ENCODE results near the gene CACNG1. TPM values are rescaled to one million over a fixed set of nuclear protein-coding genes. Genes with fewer than 3 reads are reported as not detected.

CACNG1 gene
- total RNA-seq, 2 donors from 2014 or later = not detected

DNA sequence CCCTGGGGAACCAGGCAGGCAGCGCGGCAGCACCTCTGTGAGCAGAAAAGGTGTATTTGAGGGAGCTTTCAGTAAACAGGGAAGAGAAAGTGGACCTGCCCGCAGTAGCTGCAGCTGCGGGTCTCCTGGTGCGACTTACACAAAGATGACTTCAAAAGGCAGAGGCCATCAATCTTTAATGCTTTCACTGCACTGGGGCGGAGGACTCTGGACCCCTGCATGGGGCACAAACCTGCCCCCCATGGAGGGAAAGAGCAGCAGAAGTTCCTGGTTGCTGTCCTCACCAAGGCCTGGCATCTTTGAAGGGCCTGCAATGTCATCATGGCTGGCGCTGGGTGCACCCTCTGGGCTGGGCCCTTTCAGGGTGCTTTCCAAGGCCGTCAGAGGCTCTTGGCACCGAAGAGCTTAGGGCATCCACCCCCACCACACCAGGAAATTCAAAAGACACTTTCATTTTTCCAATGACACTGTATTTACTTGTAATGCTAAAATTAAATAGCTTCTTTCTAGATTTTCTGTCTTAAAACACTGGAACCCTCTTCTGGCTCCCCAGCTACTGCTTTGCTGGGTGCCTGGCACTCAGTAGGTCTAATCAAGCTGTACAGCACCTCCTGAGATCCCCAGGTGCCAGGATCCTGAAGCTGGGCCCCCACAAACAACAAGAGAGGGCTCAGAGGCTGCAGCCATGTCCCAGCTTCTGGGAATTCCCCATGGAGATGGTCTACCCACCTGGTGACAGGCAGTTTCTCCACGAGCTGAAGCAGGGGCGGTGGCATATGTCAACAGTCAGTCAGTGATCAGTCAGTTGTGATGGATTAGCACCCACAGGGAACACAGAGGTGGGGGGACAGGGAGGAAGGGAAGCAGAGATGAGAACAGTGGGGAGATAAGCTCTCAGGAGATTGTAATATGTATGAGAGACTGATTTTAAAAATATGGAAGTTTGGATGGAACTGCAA lies 2.1 kb upstream of the CACNG1 start:
- Mint-ChIP-seq H3K36me3 (no peaks in the 10 kb centered on the region), H3K9me3 (peaks cover 0 to under 1% of the 10 kb centered on the region in 2 donors)
- ATAC-seq = no peak

DNA sequence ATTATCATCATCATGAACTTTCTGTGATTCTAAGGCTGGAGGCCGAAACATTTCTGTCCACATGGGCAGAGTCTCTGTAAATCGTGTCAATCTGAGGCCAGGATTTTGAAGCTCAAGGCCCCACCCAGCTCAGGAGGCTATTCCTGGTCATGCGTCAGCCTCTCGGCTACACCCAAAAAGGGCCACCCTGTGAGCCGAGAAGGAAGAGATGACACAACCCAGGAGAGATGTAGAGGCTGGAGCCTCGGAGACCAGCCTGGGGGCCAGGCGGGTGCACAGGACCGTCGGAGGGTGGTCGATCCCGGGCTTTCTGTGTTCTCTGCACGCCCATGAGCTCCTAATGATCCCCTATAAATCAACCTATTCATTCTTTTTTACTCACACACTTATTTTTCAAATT lies 1.1 kb upstream of the CACNG1 start:
- Mint-ChIP-seq H3K9me3 (peaks cover 0 to 10% of the 10 kb centered on the region in 2 donors), H3K27ac (no peak overlapping the region), H3K36me3 (peaks cover 5 to 10% of the 10 kb centered on the region in 2 donors)
- ATAC-seq = no peak
- DNase-seq (ENCODE audit: low spot score in 2 of 2) = no peak

More for the DNA sequence above, 2.1 kb upstream of the CACNG1 start:
- DNase-seq (ENCODE audit: low spot score in 2 of 2) = no peak
- H3K27ac Mint-ChIP-seq = peak overlapping the region in 1 of 2 donors; percentile 72

DNA sequence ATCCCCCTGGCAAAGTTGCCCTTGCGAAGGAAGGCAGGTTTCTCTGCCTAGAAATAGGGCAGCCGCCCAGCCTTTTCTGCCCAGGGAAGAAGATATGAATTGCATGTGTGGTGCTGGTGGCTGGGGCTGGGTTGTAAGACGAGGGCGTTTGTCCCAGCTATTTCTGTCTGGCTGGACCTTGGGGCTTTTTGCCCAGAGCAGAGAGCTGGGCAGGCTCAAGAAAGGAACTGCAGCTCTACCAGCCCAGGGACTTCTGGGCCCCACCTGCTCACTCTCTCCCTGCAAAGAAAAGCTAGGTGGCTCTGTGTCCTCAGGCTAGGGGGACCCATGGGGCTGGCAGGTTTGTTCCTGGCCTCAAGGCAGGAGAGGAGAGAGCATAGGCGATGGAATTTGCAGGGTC lies 586 bp downstream of the CACNG1 start:
- Mint-ChIP-seq H3K9me3 (peaks cover 13 to 23% of the 10 kb centered on the region in 2 donors), H3K36me3 (peaks cover 11 to 23% of the 10 kb centered on the region in 2 donors), H3K27ac (no peak overlapping the region)
- ATAC-seq (no peak), DNase-seq (ENCODE audit: low spot score in 2 of 2) (no peak)

- H3K9me3 Mint-ChIP-seq = peaks cover 13 to 23% of the 10 kb centered on the region in 2 donors
- ATAC-seq = no peak
- peaks cover 11 to 23% of the 10 kb centered on the region in 2 donors for H3K36me3 Mint-ChIP-seq
- no peak overlapping the region for H3K27ac Mint-ChIP-seq
- no peak for DNase-seq (ENCODE audit: low spot score in 2 of 2)
These were observed 2.0 kb downstream of the CACNG1 start for GRCh38 chr17:67046398-67046797.

DNA sequence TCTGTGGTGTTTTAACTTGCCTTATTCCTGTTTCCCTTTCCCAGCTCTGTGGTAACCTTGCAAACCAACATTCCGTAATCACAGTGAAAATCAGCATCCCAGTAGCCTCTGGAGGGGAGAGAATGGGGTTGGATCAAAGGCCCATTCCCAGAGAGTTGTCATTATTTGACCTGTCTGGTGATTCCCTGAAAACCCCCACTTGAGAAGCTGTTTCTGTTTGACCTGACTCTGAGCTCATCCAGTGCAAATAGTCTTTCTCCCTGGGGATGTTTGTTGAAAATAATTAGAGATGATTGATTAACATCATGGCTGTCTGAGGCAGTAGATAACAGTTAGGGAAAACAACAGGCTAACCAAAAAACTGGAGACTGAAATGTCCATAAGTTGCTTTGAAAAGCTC lies 3.0 kb downstream of the CACNG1 start:
- Mint-ChIP-seq H3K27ac (no peak overlapping the region), H3K9me3 (peaks cover 13 to 23% of the 10 kb centered on the region in 2 donors), H3K36me3 (peaks cover 11 to 23% of the 10 kb centered on the region in 2 donors)
- ATAC-seq = no peak
- DNase-seq (ENCODE audit: low spot score in 2 of 2) = no peak

GRCh38 chr17:67049025-67049739 lies 4.8 kb downstream of the CACNG1 start:
- H3K36me3 Mint-ChIP-seq = peaks cover 11 to 23% of the 10 kb centered on the region in 2 donors
- H3K27ac Mint-ChIP-seq = no peak overlapping the region
- ATAC-seq (no peak), DNase-seq (ENCODE audit: low spot score in 2 of 2) (no peak)
- peaks cover 13 to 23% of the 10 kb centered on the region in 2 donors for H3K9me3 Mint-ChIP-seq

GRCh38 chr17:67050066-67050465 lies 5.7 kb downstream of the CACNG1 start:
- Mint-ChIP-seq H3K36me3 (peaks cover 11 to 23% of the 10 kb centered on the region in 2 donors), H3K27ac (no peak overlapping the region), H3K9me3 (peaks cover 13 to 23% of the 10 kb centered on the region in 2 donors)
- DNase-seq (ENCODE audit: low spot score in 2 of 2) = no peak
- ATAC-seq = no peak

- H3K9me3 Mint-ChIP-seq = peaks cover 13 to 23% of the 10 kb centered on the region in 2 donors
- H3K36me3 Mint-ChIP-seq = peaks cover 11 to 23% of the 10 kb centered on the region in 2 donors
- ATAC-seq = no peak
- H3K27ac Mint-ChIP-seq = no peak overlapping the region
- peak in 1 of 2 donors; percentile 4 for DNase-seq (ENCODE audit: low spot score in 2 of 2)
These were observed 6.3 kb downstream of the CACNG1 start for GRCh38 chr17:67050471-67051154.

DNA sequence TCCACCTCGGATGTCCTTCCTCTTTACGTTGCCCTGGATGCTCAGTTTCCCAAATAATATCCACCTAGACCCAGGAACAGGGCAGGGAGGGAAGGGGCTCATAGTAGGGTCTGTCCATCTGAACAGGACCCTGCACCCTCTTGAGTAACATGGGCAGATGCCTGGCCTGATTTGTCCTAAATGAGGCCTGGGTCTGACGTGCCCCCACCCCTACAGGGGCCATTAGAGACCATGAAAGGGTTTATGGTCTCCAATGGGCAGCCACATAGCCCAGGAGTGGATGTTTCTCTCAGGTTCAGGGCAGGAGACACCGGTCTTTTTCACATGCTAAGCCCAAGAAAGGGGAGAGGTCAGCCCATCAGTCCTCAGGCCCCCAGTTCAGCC lies 6.8 kb downstream of the CACNG1 start:
- no peak overlapping the region for H3K27ac Mint-ChIP-seq
- peaks cover 11 to 23% of the 10 kb centered on the region in 2 donors for H3K36me3 Mint-ChIP-seq
- no peak for ATAC-seq
- no peak for DNase-seq (ENCODE audit: low spot score in 2 of 2)
- H3K9me3 Mint-ChIP-seq = peaks cover 13 to 23% of the 10 kb centered on the region in 2 donors

DNA sequence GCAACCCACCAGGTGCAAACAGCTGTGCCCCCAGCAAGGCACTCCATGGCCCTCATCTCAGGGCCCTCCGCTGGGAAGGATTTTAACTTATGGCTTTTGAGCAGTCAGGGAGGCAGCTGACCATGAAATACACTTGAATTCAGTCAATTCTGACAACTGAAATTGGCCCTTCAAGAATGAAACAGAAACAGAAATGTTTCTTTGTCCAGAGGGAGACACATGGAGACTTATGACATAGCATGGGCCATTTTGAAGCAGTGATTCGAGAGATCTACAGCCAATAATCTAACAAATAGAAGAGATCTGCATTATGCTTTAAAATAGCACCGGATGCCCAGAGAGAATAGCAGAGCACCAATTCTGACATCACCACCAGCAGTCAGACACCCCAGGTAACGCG lies 7.5 kb downstream of the CACNG1 start:
- no peak for DNase-seq (ENCODE audit: low spot score in 2 of 2)
- no peak overlapping the region for H3K27ac Mint-ChIP-seq
- ATAC-seq = no peak
- peaks cover 13 to 23% of the 10 kb centered on the region in 2 donors for H3K9me3 Mint-ChIP-seq
- H3K36me3 Mint-ChIP-seq = peaks cover 11 to 23% of the 10 kb centered on the region in 2 donors

GRCh38 chr17:67052720-67053437 lies 8.5 kb downstream of the CACNG1 start:
- H3K27ac Mint-ChIP-seq = peak overlapping the region in 1 of 2 donors; percentile 14
- no peak for ATAC-seq
- H3K36me3 Mint-ChIP-seq = peaks cover 7 to 17% of the 10 kb centered on the region in 2 donors
- peaks cover 13 to 16% of the 10 kb centered on the region in 2 donors for H3K9me3 Mint-ChIP-seq
- DNase-seq (ENCODE audit: low spot score in 2 of 2) = no peak

GRCh38 chr17:67053438-67054000 lies 9.2 kb downstream of the CACNG1 start:
- peaks cover 4 to 12% of the 10 kb centered on the region in 2 donors for H3K36me3 Mint-ChIP-seq
- no peak overlapping the region for H3K27ac Mint-ChIP-seq
- ATAC-seq (no peak), DNase-seq (ENCODE audit: low spot score in 2 of 2) (no peak)
- H3K9me3 Mint-ChIP-seq = peaks cover 11 to 12% of the 10 kb centered on the region in 2 donors

DNA sequence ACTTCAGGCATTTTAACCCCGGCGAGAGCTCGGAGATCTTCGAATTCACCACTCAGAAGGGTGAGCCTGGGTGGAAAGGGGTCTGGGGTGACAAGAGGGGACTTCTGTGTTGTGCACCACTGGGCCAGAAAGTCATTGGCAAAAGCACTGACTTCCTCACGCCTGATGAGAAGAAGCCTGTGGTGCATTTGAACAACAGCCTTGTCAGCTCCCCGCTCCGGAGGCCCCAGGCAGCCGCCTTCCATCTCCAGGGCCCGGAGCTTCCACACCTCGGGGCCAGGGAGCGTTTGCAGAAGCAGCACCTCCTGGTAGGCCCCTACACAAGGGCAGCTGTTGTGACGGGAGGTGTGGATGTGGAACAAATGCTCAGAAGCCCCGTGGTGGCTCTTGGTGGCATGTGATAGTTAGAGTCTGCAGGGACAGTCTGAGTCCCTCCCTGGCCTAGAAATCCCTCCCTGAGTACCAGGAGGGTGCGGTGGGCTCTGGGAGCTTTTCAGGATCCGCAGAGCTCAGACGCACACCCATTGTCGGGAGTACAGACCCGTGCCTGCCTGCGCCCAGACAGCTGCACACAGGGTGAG lies 9.7 kb downstream of the CACNG1 start:
- H3K9me3 Mint-ChIP-seq = peaks cover 5 to 6% of the 10 kb centered on the region in 2 donors
- DNase-seq (ENCODE audit: low spot score in 2 of 2) = no peak
- no peak overlapping the region for H3K27ac Mint-ChIP-seq
- no peak for ATAC-seq
- peaks cover 0 to 6% of the 10 kb centered on the region in 2 donors for H3K36me3 Mint-ChIP-seq

- peaks cover under 1% of the 10 kb centered on the region in 2 donors for H3K9me3 Mint-ChIP-seq
- ATAC-seq (no peak), DNase-seq (ENCODE audit: low spot score in 2 of 2) (no peak)
- no peak overlapping the region for H3K27ac Mint-ChIP-seq
- H3K36me3 Mint-ChIP-seq = peaks cover 0 to under 1% of the 10 kb centered on the region in 2 donors
These were observed 10.3 kb downstream of the CACNG1 start for GRCh38 chr17:67054608-67055007.

- ATAC-seq (no peak), DNase-seq (ENCODE audit: low spot score in 2 of 2) (no peak)
- Mint-ChIP-seq H3K9me3 (no peaks in the 10 kb centered on the region), H3K27ac (no peak overlapping the region), H3K36me3 (no peaks in the 10 kb centered on the region)
These were observed 10.7 kb downstream of the CACNG1 start for GRCh38 chr17:67055041-67055443.
